Measurements from ENCODE around the gene OSBPL2. TPM values are rescaled to one million over a fixed set of nuclear protein-coding genes. Genes with fewer than 3 reads are reported as not detected.

The OSBPL2 gene
- total and polyA plus RNA-seq, 2 experiments from 2014 or later, result 16.6 to 31.2 TPM

DNA sequence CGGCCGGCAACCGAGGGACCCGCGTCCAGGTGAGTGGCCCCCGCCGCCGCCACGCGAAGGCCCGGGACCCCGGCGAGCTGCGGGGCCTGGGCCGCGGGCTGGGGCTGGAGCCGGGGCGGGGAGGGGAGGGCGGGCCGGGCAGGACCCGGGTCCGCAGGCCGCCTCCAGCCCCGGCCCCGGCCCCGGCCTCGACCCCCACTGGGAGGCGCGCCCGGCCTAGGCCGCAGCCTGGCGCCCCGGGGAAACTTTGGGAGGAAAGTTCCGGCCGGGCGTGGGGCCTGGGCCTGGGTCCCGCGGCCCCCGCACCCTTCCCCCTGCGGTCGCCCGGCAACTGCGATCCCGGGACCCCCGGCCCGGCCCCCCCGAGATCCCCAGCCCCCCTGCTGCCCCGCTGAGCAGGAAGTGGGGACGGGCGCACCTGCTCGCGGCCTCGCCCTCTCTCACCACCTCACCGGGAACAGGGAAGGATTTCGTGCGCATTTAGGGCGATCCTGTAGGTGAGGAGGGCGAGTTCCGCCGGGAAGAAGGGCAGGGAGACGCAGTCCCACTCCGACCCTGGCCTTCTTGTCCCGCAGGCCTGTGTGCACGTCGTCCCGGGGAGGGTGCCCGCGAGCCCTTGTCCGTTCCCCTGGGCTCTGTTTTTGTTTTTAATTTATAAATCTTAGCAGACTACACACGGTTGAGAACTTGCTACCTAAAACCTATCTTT is 402 bp downstream of the OSBPL2 start:
- Histone ChIP-seq H3K79me2 (replicated peaks; ENCODE audit: insufficient read depth) (peaks cover 47% of the 10 kb centered on the region), H3K4me3 (peak overlapping the region; percentile 83), H3K27ac (ENCODE audit: low read depth) (peak overlapping the region; percentile 66; the same call in 1 of the 2 replicates), H3K4me2 (peak overlapping the region; percentile 96), H4K20me1 (replicated peaks; ENCODE audit: insufficient read depth) (peaks cover 16% of the 10 kb centered on the region), H3K27me3 (ENCODE audit: insufficient read depth) (no peaks in the 10 kb centered on the region), H2AFZ (peak overlapping the region; percentile 43; the same call in 1 of the 2 replicates), H3K36me3 (ENCODE audit: insufficient read depth) (no peaks in the 10 kb centered on the region), H3K4me1 (ENCODE audit: insufficient read depth) (peaks cover 9% of the 10 kb centered on the region), H3K9me2 (ENCODE audit: insufficient read depth) (no peaks in the 10 kb centered on the region), H3F3A (replicated peaks; ENCODE audit: low read depth) (0 out of 2 replicates have a peak, but pooled peaks cover 3% of the 10 kb centered on the region)
- TF ChIP-seq POLR2AphosphoS5 (IDR thresholded peaks at IDR 0.05; ENCODE audit: low read depth) (no peak), ZNF462 (CRISPR knock-in tag; IDR thresholded peaks at IDR 0.05) (no peak), STAT1 (IDR thresholded peaks at IDR 0.05; ENCODE audit: unreplicated experiment) (no peak), CREB1 (CRISPR knock-in tag; IDR thresholded peaks at IDR 0.05; ENCODE audit: low read depth) (no peak)
- TF ChIP-seq, protein P1, sequence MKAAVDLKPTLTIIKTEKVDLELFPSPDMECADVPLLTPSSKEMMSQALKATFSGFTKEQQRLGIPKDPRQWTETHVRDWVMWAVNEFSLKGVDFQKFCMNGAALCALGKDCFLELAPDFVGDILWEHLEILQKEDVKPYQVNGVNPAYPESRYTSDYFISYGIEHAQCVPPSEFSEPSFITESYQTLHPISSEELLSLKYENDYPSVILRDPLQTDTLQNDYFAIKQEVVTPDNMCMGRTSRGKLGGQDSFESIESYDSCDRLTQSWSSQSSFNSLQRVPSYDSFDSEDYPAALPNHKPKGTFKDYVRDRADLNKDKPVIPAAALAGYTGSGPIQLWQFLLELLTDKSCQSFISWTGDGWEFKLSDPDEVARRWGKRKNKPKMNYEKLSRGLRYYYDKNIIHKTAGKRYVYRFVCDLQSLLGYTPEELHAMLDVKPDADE (IDR thresholded peaks at IDR 0.05), result no peak
- TF ChIP-seq, protein P2, sequence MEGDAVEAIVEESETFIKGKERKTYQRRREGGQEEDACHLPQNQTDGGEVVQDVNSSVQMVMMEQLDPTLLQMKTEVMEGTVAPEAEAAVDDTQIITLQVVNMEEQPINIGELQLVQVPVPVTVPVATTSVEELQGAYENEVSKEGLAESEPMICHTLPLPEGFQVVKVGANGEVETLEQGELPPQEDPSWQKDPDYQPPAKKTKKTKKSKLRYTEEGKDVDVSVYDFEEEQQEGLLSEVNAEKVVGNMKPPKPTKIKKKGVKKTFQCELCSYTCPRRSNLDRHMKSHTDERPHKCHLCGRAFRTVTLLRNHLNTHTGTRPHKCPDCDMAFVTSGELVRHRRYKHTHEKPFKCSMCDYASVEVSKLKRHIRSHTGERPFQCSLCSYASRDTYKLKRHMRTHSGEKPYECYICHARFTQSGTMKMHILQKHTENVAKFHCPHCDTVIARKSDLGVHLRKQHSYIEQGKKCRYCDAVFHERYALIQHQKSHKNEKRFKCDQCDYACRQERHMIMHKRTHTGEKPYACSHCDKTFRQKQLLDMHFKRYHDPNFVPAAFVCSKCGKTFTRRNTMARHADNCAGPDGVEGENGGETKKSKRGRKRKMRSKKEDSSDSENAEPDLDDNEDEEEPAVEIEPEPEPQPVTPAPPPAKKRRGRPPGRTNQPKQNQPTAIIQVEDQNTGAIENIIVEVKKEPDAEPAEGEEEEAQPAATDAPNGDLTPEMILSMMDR (conservative IDR thresholded peaks at IDR 0.05; ENCODE audit: low read depth in 2 of 2), result no peak
- no peak overlapping the region for H3K27ac Mint-ChIP-seq
- H3K4me3 Mint-ChIP-seq, result peak overlapping the region; percentile 83
- no peaks in the 10 kb centered on the region for H3K9me3 Mint-ChIP-seq
- DNase-seq (ENCODE audit: low spot score) (peak; percentile 61), ATAC-seq (peak; percentile 18)
- peaks cover 6% of the 10 kb centered on the region; the same call in 2 of the 3 replicates for H3K4me1 Mint-ChIP-seq
- peaks cover 5% of the 10 kb centered on the region; the same call in 1 of the 3 replicates for H3K36me3 Mint-ChIP-seq (ENCODE audit: low read depth)
- H3K27me3 Mint-ChIP-seq (ENCODE audit: insufficient read depth, low read depth, poor library complexity), result peaks cover 10% of the 10 kb centered on the region

Data from GM23338 (cell line).